GM12891 (cell line): ENCODE results near the gene MLXIP.
"Not testable (repeated sequence)": the region's sequence is repeated elsewhere in the genome, so short reads cannot be mapped to it uniquely, and the experiment has no call there.

ENCODE experiments used
- DNase-seq: peaks from one replicate; pipeline ENCODE4 v3.0.0; 2011; ENCODE audit warnings: low spot score; ENCODE audit not compliant: insufficient read length
- FAIRE-seq: peaks from 2 replicates; lab custom pipeline; 2011; peaks lifted over from hg19 to GRCh38; lab: Jason Lieb, UNC
- PAX5 ChIP-seq: IDR thresholded peaks from 2 replicates; pipeline ENCODE4 v1.6.1; 2011; ENCODE audit warnings: low read length, moderate library complexity, mild to moderate bottlenecking; ENCODE audit not compliant: insufficient read depth, severe bottlenecking
- POLR2A ChIP-seq: IDR thresholded peaks from 2 replicates; pipeline ENCODE4 v1.6.1; 2011; ENCODE audit warnings: low read depth, low read length, control low read depth
- POLR2AphosphoS5 ChIP-seq: IDR thresholded peaks from 2 replicates; pipeline ENCODE4 v1.6.1; 2011; ENCODE audit warnings: low read depth, low read length, control low read depth
- POU2F2 ChIP-seq: IDR thresholded peaks from 2 replicates; pipeline ENCODE4 v1.6.1; 2011; ENCODE audit warnings: low read depth, mild to moderate bottlenecking, control low read depth, low read length, moderate library complexity
- SPI1 ChIP-seq: IDR thresholded peaks from 2 replicates; pipeline ENCODE4 v1.6.1; 2011; ENCODE audit warnings: low read depth, low read length, control low read depth
- TAF1 ChIP-seq: IDR thresholded peaks from 2 replicates; pipeline ENCODE4 v1.6.1; 2011; ENCODE audit warnings: low read depth, low read length, control low read depth

MLXIP gene

GRCh38 chr12:122096014-122096413 lies 17.5 kb downstream of the MLXIP start:
- DNase-seq = no peak
- no peak for FAIRE-seq
- no peak for TF ChIP-seq TAF1
- no peak for TF ChIP-seq PAX5
- no peak for TF ChIP-seq POLR2AphosphoS5
- no peak for TF ChIP-seq POLR2A
- no peak for TF ChIP-seq POU2F2
- no peak for TF ChIP-seq SPI1

GRCh38 chr12:122096591-122097149 lies 18.1 kb downstream of the MLXIP start:
- TF ChIP-seq POLR2A (no peak), PAX5 (no peak), POU2F2 (no peak), SPI1 (no peak), TAF1 (no peak), POLR2AphosphoS5 (no peak)
- FAIRE-seq = no peak
- DNase-seq = no peak

- FAIRE-seq = no peak
- no peak for TF ChIP-seq POU2F2
- no peak for TF ChIP-seq PAX5
- no peak for TF ChIP-seq SPI1
- TF ChIP-seq TAF1 = no peak
- no peak for TF ChIP-seq POLR2A
- no peak for TF ChIP-seq POLR2AphosphoS5
- DNase-seq = no peak
Observed at GRCh38 chr12:122097584-122097926, 19.0 kb downstream of the MLXIP start.

GRCh38 chr12:122097927-122098756 lies 19.6 kb downstream of the MLXIP start:
- DNase-seq (no peak), FAIRE-seq (no peak)
- TF ChIP-seq POLR2A (no peak), SPI1 (no peak), POLR2AphosphoS5 (no peak), POU2F2 (no peak), PAX5 (no peak), TAF1 (no peak)

- FAIRE-seq (no peak), DNase-seq (no peak)
- TF ChIP-seq POLR2A = no peak
- 0 out of 2 replicates have a peak, but pooled peaks have one; percentile 34 for TF ChIP-seq SPI1
Observed at GRCh38 chr12:122099280-122099749, 20.8 kb downstream of the MLXIP start.

- TF ChIP-seq TAF1 (no peak), POLR2A (no peak), PAX5 (no peak), SPI1 (no peak), POU2F2 (no peak), POLR2AphosphoS5 (no peak)
- DNase-seq (no peak), FAIRE-seq (no peak)
Observed at GRCh38 chr12:122099856-122100255, 21.3 kb downstream of the MLXIP start.

GRCh38 chr12:122100568-122100967 lies 22.0 kb downstream of the MLXIP start:
- TF ChIP-seq TAF1 (no peak), PAX5 (no peak), POU2F2 (no peak), POLR2AphosphoS5 (no peak), POLR2A (no peak), SPI1 (no peak)
- no peak for FAIRE-seq

GRCh38 chr12:122102331-122102730 lies 23.8 kb downstream of the MLXIP start:
- TF ChIP-seq POLR2AphosphoS5 (no peak), TAF1 (no peak), POLR2A (no peak), SPI1 (no peak), POU2F2 (no peak), PAX5 (no peak)
- FAIRE-seq = no peak
- DNase-seq = no peak

More at GRCh38 chr12:122100568-122100967, 22.0 kb downstream of the MLXIP start:
- DNase-seq = no peak

GRCh38 chr12:122104844-122105243 lies 26.3 kb downstream of the MLXIP start:
- no peak for FAIRE-seq
- TF ChIP-seq POLR2AphosphoS5 (no peak), POLR2A (no peak), SPI1 (no peak), POU2F2 (no peak), TAF1 (no peak), PAX5 (no peak)
- DNase-seq = no peak

- DNase-seq, FAIRE-seq: not testable (repeated sequence)
Observed at GRCh38 chr12:122105496-122105895, 26.9 kb downstream of the MLXIP start.
